HG03135 (cell line): Measurements from ENCODE around the gene FGFBP2.
A peak's percentile ranks its signal among the peaks of the same experiment; 100 is the strongest.

Experiments
- ATAC-seq: cut with Tn5 transposase; IDR thresholded peaks from one replicate; pipeline ENCODE4 v1.9.1; 2021; ENCODE audit warnings: mild to moderate bottlenecking, moderate library complexity; ENCODE audit not compliant: unreplicated experiment

Gene FGFBP2

GRCh38 chr4:15963001-15963451 lies at the start of gene FGFBP2:
FGFBP2 (minus strand) TSS chr4:15963175; CDS start chr4:15963129, 46 bp downstream.
- peak; percentile 39 for ATAC-seq

- no peak for ATAC-seq
These were observed 48.2 kb upstream of the FGFBP2 start for GRCh38 chr4:16011173-16011572.

- no peak for ATAC-seq
These were observed 46.2 kb upstream of the FGFBP2 start for GRCh38 chr4:16009153-16009552.

- ATAC-seq: no peak
These were observed 44.6 kb upstream of the FGFBP2 start for GRCh38 chr4:16007471-16008095.

- no peak for ATAC-seq
These were observed 43.9 kb upstream of the FGFBP2 start for GRCh38 chr4:16006771-16007446.

GRCh38 chr4:16005676-16006075 lies 42.7 kb upstream of the FGFBP2 start:
- no peak for ATAC-seq

GRCh38 chr4:16001484-16001858 lies 38.5 kb upstream of the FGFBP2 start:
- peak; percentile 96 for ATAC-seq

- ATAC-seq: no peak
These were observed 37.9 kb upstream of the FGFBP2 start for GRCh38 chr4:16000708-16001483.

GRCh38 chr4:15996773-15997172 lies 33.8 kb upstream of the FGFBP2 start:
- ATAC-seq: no peak

- no peak for ATAC-seq
These were observed 32.9 kb upstream of the FGFBP2 start for GRCh38 chr4:15995826-15996225.

- ATAC-seq: no peak
These were observed 29.2 kb upstream of the FGFBP2 start for GRCh38 chr4:15992167-15992485.

GRCh38 chr4:15990570-15991285 lies 27.8 kb upstream of the FGFBP2 start:
- no peak for ATAC-seq

GRCh38 chr4:15989424-15989823 lies 26.4 kb upstream of the FGFBP2 start:
- ATAC-seq: no peak

GRCh38 chr4:15988222-15988621 lies 25.2 kb upstream of the FGFBP2 start:
- ATAC-seq: no peak

- ATAC-seq: no peak
These were observed 23.9 kb upstream of the FGFBP2 start for GRCh38 chr4:15986907-15987306.

GRCh38 chr4:15983610-15984009 lies 20.6 kb upstream of the FGFBP2 start:
- ATAC-seq: no peak

- no peak for ATAC-seq
These were observed 20.0 kb upstream of the FGFBP2 start for GRCh38 chr4:15982842-15983524.

GRCh38 chr4:15976456-15977447 lies 13.8 kb upstream of the FGFBP2 start:
- no peak for ATAC-seq

- no peak for ATAC-seq
These were observed 8.3 kb upstream of the FGFBP2 start for GRCh38 chr4:15971068-15971801.
